H9 (cell line): ENCODE data around the gene RPGRIP1L. TPM values are rescaled to one million over a fixed set of nuclear protein-coding genes. Genes with fewer than 3 reads are reported as not detected.

Experiments used
- DNase-seq: peaks from one replicate; pipeline ENCODE4 v3.0.0-alpha.2; 2017
- H2AFZ ChIP-seq: one replicate; pipeline ENCODE4 v1.6.1; 2013; ENCODE audit warnings: mild to moderate bottlenecking, low read length, control low read depth, moderate library complexity
- H2AK5ac ChIP-seq: 2 replicates; pipeline ENCODE4 v1.6.1; 2013; ENCODE audit warnings: low read length, control low read depth, mixed read lengths; ENCODE audit not compliant: insufficient read length
- H2BK120ac ChIP-seq: one replicate; pipeline ENCODE4 v1.6.1; 2013; ENCODE audit warnings: low read depth, mild to moderate bottlenecking, low read length, control low read depth, inconsistent platforms; ENCODE audit not compliant: poor library complexity, severe bottlenecking
- H2BK12ac ChIP-seq: 2 replicates; pipeline ENCODE4 v1.6.1; 2013; ENCODE audit warnings: low read length, control low read depth, mixed read lengths, low read depth; ENCODE audit not compliant: insufficient read length
- H2BK15ac ChIP-seq: 2 replicates; pipeline ENCODE4 v1.6.1; 2013; ENCODE audit warnings: low read depth, low read length, control low read depth
- H2BK20ac ChIP-seq: one replicate; pipeline ENCODE4 v1.6.1; 2013; ENCODE audit warnings: low read depth, mild to moderate bottlenecking, low read length, control low read depth, inconsistent platforms; ENCODE audit not compliant: poor library complexity, severe bottlenecking
- H2BK5ac ChIP-seq: 2 replicates; pipeline ENCODE4 v1.6.1; 2013; ENCODE audit warnings: low read length, control low read depth, mixed read lengths; ENCODE audit not compliant: insufficient read length
- H3K14ac ChIP-seq: 2 replicates; pipeline ENCODE4 v1.6.1; 2013; ENCODE audit warnings: low read length, control low read depth; ENCODE audit not compliant: insufficient read depth
- H3K18ac ChIP-seq: 2 replicates; pipeline ENCODE4 v1.6.1; 2013; ENCODE audit warnings: low read depth, mild to moderate bottlenecking, mixed read lengths, low read length, control low read depth; ENCODE audit not compliant: insufficient read length
- H3K23ac ChIP-seq: 2 replicates; pipeline ENCODE4 v1.6.1; 2013; ENCODE audit warnings: low read length, control low read depth, mixed read lengths, low read depth; ENCODE audit not compliant: insufficient read length
- H3K23me2 ChIP-seq: 2 replicates; pipeline ENCODE4 v1.6.1; 2013; ENCODE audit warnings: low read depth, mild to moderate bottlenecking, mixed read lengths, low read length, control low read depth; ENCODE audit not compliant: insufficient read length, poor library complexity, severe bottlenecking
- H3K27ac ChIP-seq: 2 replicates; pipeline ENCODE4 v1.5.1; 2013; ENCODE audit warnings: low read length, control low read depth, mixed read lengths, low read depth; ENCODE audit not compliant: insufficient read length
- H3K27me3 ChIP-seq: 2 replicates; pipeline ENCODE4 v1.6.1; 2013; ENCODE audit warnings: low read length, control low read depth, inconsistent platforms; ENCODE audit not compliant: insufficient read depth
- H3K4ac ChIP-seq: 2 replicates; pipeline ENCODE4 v1.6.1; 2013; ENCODE audit warnings: low read depth, mild to moderate bottlenecking, control low read depth, inconsistent platforms, low read length, moderate library complexity
- H3K4me1 ChIP-seq: 2 replicates; pipeline ENCODE4 v1.6.1; 2013; ENCODE audit warnings: low read length, control low read depth, inconsistent platforms; ENCODE audit not compliant: insufficient read depth
- H3K4me2 ChIP-seq: 2 replicates; pipeline ENCODE4 v1.6.1; 2013; ENCODE audit warnings: low read length, control low read depth, mixed read lengths; ENCODE audit not compliant: insufficient read length, insufficient read depth
- H3K56ac ChIP-seq: 2 replicates; pipeline ENCODE4 v1.6.1; 2013; ENCODE audit warnings: low read depth, mild to moderate bottlenecking, mixed read lengths, low read length, control low read depth; ENCODE audit not compliant: insufficient read length
- H3K79me1 ChIP-seq: 2 replicates; pipeline ENCODE4 v1.6.1; 2013; ENCODE audit warnings: low read depth, mild to moderate bottlenecking, moderate library complexity, low read length, control low read depth, inconsistent platforms; ENCODE audit not compliant: insufficient read depth, poor library complexity, severe bottlenecking
- H3K79me2 ChIP-seq: 2 replicates; pipeline ENCODE4 v1.6.1; 2013; ENCODE audit warnings: low read length, control low read depth, inconsistent platforms; ENCODE audit not compliant: insufficient read depth
- H3K9ac ChIP-seq: 2 replicates; pipeline ENCODE4 v1.6.1; 2013; ENCODE audit warnings: low read length, control low read depth, mixed read lengths; ENCODE audit not compliant: insufficient read length; ENCODE audit errors: extremely low read depth
- H3K9me3 ChIP-seq: one replicate; pipeline ENCODE4 v1.6.1; 2013; ENCODE audit warnings: low read depth, low read length, inconsistent platforms; ENCODE audit not compliant: control insufficient read depth
- H3T11ph ChIP-seq: one replicate; pipeline ENCODE4 v1.6.1; 2013; ENCODE audit warnings: mild to moderate bottlenecking, low read length, control low read depth, inconsistent platforms
- H4K20me1 ChIP-seq: one replicate; pipeline ENCODE4 v1.6.1; 2013; ENCODE audit not compliant: control insufficient read depth, insufficient read length, insufficient read depth
- H4K5ac ChIP-seq: 2 replicates; pipeline ENCODE4 v1.6.1; 2013; ENCODE audit warnings: low read depth, mild to moderate bottlenecking, mixed read lengths, low read length, control low read depth; ENCODE audit not compliant: insufficient read length
- H4K8ac ChIP-seq: replicated peaks from 2 replicates; pipeline ENCODE4 v1.6.1; 2013; ENCODE audit warnings: low read length, control low read depth, mixed read lengths, low read depth; ENCODE audit not compliant: insufficient read length
- H4K91ac ChIP-seq: 2 replicates; pipeline ENCODE4 v1.6.1; 2013; ENCODE audit warnings: low read depth, mild to moderate bottlenecking, moderate library complexity, mixed read lengths, low read length, control low read depth; ENCODE audit not compliant: insufficient read length
- H3K27ac Mint-ChIP-seq, 3 experiments: 2 replicates in 2 of 3; 3 replicates in 1 of 3; pipeline ENCODE4 v1.8.0; 2020 to 2021; ENCODE audit warnings: mixed read lengths in 3 of 3, mild to moderate bottlenecking in 1 of 3, moderate library complexity in 1 of 3
- H3K27me3 Mint-ChIP-seq: 2 replicates; pipeline ENCODE4 v1.8.0; 2021; ENCODE audit warnings: low read depth, mild to moderate bottlenecking, moderate library complexity, mixed read lengths
- H3K36me3 Mint-ChIP-seq, 3 experiments: 2 replicates in 2 of 3; 3 replicates in 1 of 3; pipeline ENCODE4 v1.8.0; 2020 to 2021; ENCODE audit warnings: low read depth in 3 of 3, mixed read lengths in 3 of 3; ENCODE audit not compliant: insufficient read depth in 1 of 3
- H3K4me1 Mint-ChIP-seq, 2 experiments: 2 replicates each; pipeline ENCODE4 v1.8.0; 2020; ENCODE audit warnings: mixed read lengths in 2 of 2
- H3K4me3 Mint-ChIP-seq, 2 experiments: 2 replicates in 1 of 2; 3 replicates in 1 of 2; pipeline ENCODE4 v1.8.0; 2020 to 2021; ENCODE audit warnings: mild to moderate bottlenecking in 2 of 2, mixed read lengths in 2 of 2, moderate library complexity in 1 of 2
- H3K9me3 Mint-ChIP-seq, 2 experiments: 2 replicates in 1 of 2; 3 replicates in 1 of 2; pipeline ENCODE4 v1.8.0; 2020; ENCODE audit warnings: mild to moderate bottlenecking in 2 of 2, mixed read lengths in 2 of 2, moderate library complexity in 1 of 2
- CTCF ChIP-seq: fragments of 200-600 bp; sonication (generic); conservative IDR thresholded peaks from 3 replicates; pipeline ENCODE4 v1.8.0; 2021; ENCODE audit warnings: antibody characterized with exemption, mild to moderate bottlenecking
- WGBS: extraction: QIAGEN DNeasy Blood & Tissue Kit; methylation state at CpG from one replicate; pipeline ENCODE4 v1.1.7; 2013; ENCODE audit warnings: missing lambda C conversion rate, low lambda C conversion rate, mixed read lengths; ENCODE audit not compliant: insufficient read length; ENCODE audit errors: extremely low coverage; 5-methylcytosine and 5-hydroxymethylcytosine counted together
- total RNA-seq: library from RNA; stranded (reverse); gene quantifications from 2 replicates; pipeline ENCODE4 v1.2.1, GENCODE V29; 2021

Gene RPGRIP1L
- total RNA-seq, 1 experiment from 2014 or later: 11.7 TPM

GRCh38 chr16:53600126-53600525, 103.5 kb downstream of the RPGRIP1L start:
- no peak overlapping the region for H2BK15ac ChIP-seq
- no peak overlapping the region for H2BK120ac ChIP-seq
- no peak overlapping the region for H2AK5ac ChIP-seq
- Mint-ChIP-seq H3K9me3 (peaks cover 8 to 10% of the 10 kb centered on the region in 2 experiments; a peak in 3 of 5 replicates), H3K27ac (no peak overlapping the region), H3K4me1 (no peaks in the 10 kb centered on the region), H3K27me3 (no peaks in the 10 kb centered on the region), H3K36me3 (peaks cover 0 to 16% (median 2%) of the 10 kb centered on the region in 3 experiments; a peak in 6 of 7 replicates), H3K4me3 (no peak overlapping the region)
- DNase-seq: no peak
- no peaks in the 10 kb centered on the region for H3K79me1 ChIP-seq
- H3K4ac ChIP-seq: no peak overlapping the region
- no peak overlapping the region for H3K9ac ChIP-seq
- H2BK5ac ChIP-seq: no peak overlapping the region
- H3K4me1 ChIP-seq: no peaks in the 10 kb centered on the region
- H4K5ac ChIP-seq: no peak overlapping the region
- no peak overlapping the region for H2AFZ ChIP-seq
- H3K27me3 ChIP-seq: no peaks in the 10 kb centered on the region
- TF ChIP-seq CTCF: no peak
- H3K18ac ChIP-seq: no peak overlapping the region
- H4K20me1 ChIP-seq: no peaks in the 10 kb centered on the region
- no peak overlapping the region for H4K91ac ChIP-seq
- no peak overlapping the region for H4K8ac ChIP-seq
- H2BK20ac ChIP-seq: no peak overlapping the region
- no peak overlapping the region for H2BK12ac ChIP-seq
- H3K4me2 ChIP-seq: no peak overlapping the region
- no peaks in the 10 kb centered on the region for H3K79me2 ChIP-seq
- no peak overlapping the region for H3T11ph ChIP-seq
- no peaks in the 10 kb centered on the region for H3K23me2 ChIP-seq
- no peak overlapping the region for H3K56ac ChIP-seq
- no peak overlapping the region for H3K14ac ChIP-seq
- no CpG with 5 or more reads among the region's 3 CpGs for WGBS
- no peaks in the 10 kb centered on the region for H3K9me3 ChIP-seq
- no peak overlapping the region for H3K23ac ChIP-seq
- no peak overlapping the region for H3K27ac ChIP-seq
